NB4 (cell line): Measurements from ENCODE around the gene PRMT3.

Experiments
- DNase-seq: peaks from one replicate; pipeline ENCODE4 v3.0.0; 2010; ENCODE audit warnings: low read depth
- H3K4me3 ChIP-seq: one replicate; pipeline ENCODE4 v1.5.1; 2011; ENCODE audit warnings: mild to moderate bottlenecking, low read depth, low read length, moderate library complexity
- CTCF ChIP-seq: IDR thresholded peaks from one replicate; pipeline ENCODE4 v1.5.1; 2012; ENCODE audit warnings: low read depth, low read length
- MYC ChIP-seq: IDR thresholded peaks from 2 replicates; pipeline ENCODE4 v1.6.1; 2011; ENCODE audit warnings: low read depth, low read length
- POLR2A ChIP-seq: IDR thresholded peaks from 2 replicates; pipeline ENCODE4 v1.6.1; 2011; ENCODE audit warnings: mild to moderate bottlenecking; ENCODE audit not compliant: insufficient read length; ENCODE audit errors: extremely low read depth
- TF ChIP-seq, protein P1 (sequence below): IDR thresholded peaks from 2 replicates; pipeline ENCODE4 v1.6.1; 2011; ENCODE audit warnings: low read depth, low read length

Gene PRMT3

GRCh38 chr11:20450829-20451228 lies 63.3 kb downstream of the PRMT3 start:
- H3K4me3 ChIP-seq: no peak overlapping the region
- DNase-seq: no peak
- TF ChIP-seq CTCF (no peak), POLR2A (no peak), MYC (no peak)
- TF ChIP-seq, protein P1, sequence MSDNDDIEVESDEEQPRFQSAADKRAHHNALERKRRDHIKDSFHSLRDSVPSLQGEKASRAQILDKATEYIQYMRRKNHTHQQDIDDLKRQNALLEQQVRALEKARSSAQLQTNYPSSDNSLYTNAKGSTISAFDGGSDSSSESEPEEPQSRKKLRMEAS: no peak

DNA sequence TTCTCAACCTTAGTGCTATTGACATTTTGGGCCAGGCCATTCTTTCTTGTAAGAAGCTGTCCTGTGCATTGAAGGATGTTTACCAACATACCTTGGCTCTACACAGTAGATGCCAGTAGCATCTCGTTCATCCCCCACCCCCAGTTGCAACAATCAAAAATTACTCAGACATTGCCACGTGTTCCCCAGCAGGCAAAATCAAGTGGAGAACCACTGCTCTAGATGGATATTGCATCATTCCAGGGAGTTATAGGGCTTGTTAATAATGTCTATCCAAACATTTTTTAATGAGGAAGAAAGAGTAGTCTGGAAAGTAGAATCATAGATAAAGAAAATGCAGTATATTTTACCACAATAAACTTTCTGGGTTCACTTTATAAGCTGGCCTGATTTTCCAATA lies 64.1 kb downstream of the PRMT3 start:
- H3K4me3 ChIP-seq: no peak overlapping the region
- DNase-seq: peak; percentile 14
- TF ChIP-seq MYC: no peak
- TF ChIP-seq CTCF: no peak
- TF ChIP-seq POLR2A: no peak
- TF ChIP-seq, protein P1: no peak

DNA sequence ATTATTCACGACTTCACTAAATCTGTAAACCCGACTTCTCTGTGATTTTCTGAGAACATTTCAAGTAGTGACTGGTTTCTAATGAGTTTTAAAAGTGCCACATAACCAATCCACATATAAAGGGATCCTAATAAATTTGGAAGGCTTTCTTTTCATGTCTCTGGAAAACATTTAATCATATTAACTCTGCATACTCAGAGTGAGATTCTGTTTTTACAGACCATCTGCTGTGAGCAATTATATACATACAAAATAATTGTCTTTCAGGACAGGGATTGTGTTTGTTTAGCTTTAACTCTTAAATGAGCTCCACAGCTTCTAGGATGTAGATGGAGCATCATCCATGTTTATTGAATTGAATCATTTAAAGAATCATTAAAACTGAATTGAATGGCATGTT lies 65.1 kb downstream of the PRMT3 start:
- no peak for DNase-seq
- no peak overlapping the region for H3K4me3 ChIP-seq
- no peak for TF ChIP-seq MYC

DNA sequence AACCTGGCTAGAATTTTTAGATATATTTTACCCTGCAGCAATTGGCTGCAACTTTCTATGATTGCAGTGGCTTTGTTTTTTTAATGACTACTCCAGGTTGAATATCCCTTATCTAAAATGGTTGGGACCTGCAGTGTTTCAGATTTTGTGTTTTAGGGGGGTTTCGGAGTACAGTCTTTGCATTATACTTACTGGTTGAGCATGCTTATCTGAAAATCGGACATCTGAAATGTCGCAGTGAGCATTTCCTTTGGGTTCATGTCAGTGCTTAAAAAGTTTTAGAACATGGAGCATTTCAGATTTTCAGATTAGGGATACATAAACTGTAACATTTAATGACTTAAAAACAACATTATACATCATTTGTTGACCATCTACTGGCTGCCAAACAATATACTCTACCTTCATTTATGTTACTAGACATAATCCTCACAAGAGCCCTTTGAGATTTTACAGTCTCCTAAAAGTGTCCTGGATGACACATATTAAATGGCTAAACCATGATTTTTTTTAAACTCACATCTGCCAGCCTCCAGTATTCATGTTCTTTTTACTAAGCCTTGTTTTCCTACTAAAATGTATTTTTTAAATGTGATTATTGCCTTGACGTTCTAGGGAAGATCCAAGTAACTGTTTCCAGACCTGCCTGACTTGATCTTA lies 66.3 kb downstream of the PRMT3 start:
- H3K4me3 ChIP-seq: no peak overlapping the region
- DNase-seq: no peak
- TF ChIP-seq CTCF (no peak), MYC (no peak), POLR2A (no peak)
- TF ChIP-seq, protein P1: no peak

DNA sequence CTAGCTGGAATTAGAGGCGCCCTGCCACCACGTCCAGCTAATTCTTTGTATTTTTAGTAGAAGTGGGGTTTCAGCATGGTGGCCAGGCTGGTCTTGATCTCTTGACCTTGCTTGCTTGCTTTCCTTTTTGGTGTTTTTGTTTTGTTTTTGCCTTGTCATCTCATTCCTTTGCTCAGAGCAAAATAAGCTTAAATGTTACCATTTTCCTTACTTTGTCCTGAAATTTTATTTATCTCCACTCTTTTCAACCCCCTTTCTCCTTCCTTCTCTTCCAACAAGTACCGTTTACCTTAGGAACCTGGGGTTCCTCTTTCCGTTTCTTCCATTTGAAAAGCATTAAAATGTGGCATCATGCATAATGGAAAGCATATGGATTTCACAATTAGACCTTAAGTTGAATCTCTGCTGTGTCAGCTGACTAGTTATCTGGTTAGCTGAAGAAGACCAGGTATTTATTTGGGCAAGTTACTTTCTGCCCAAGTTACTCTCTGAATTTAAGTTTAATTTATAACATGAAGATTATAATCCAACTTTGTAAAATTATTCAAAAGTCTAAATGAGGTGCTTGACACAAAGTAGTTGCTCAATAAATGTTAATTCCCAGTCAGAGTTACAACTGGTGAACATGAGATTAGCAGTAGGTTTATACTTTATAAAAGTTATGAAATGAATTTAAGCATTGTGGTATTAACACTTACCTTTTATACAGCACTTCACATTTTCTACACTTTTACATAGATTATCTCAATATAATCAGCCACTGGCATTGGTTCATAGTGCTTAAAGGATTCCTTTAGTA lies 69.7 kb downstream of the PRMT3 start:
- TF ChIP-seq, protein P1: no peak
- TF ChIP-seq CTCF: no peak
- TF ChIP-seq MYC: no peak
- no peak for TF ChIP-seq POLR2A
- no peak for DNase-seq
- no peak overlapping the region for H3K4me3 ChIP-seq

GRCh38 chr11:20457934-20458680 lies 70.6 kb downstream of the PRMT3 start:
- TF ChIP-seq POLR2A (no peak), CTCF (no peak), MYC (no peak)
- TF ChIP-seq, protein P1: no peak
- DNase-seq: no peak
- no peak overlapping the region for H3K4me3 ChIP-seq
